ENCODE results near the gene LRRC41.
"Not testable (repeated sequence)": the region's sequence is repeated elsewhere in the genome, so short reads cannot be mapped to it uniquely, and the experiment has no call there.

GRCh38 chr1:46328182-46328581 lies 24.8 kb upstream of the LRRC41 start:
- not testable (repeated sequence) for TF ChIP-seq CTCF (IDR thresholded peaks at IDR 0.05; ENCODE audit: borderline replicate concordance, extremely low read depth, low read length, poor library complexity, severe bottlenecking); EZH2 (IDR thresholded peaks at IDR 0.05; ENCODE audit: borderline replicate concordance, low read depth, low read length, severe bottlenecking)
